C1 segment of cervical spinal cord (tissue), 14 donors: ENCODE measurements around the gene CFAP65.

Source experiments
- DNase-seq, 14 donors: peaks; one replicate each; lab custom pipeline; 2025; lab: John Stamatoyannopoulos, UW

The CFAP65 gene

GRCh38 chr2:219009294-219009693 is 32.0 kb downstream of the CFAP65 start:
- no peak for DNase-seq

DNA sequence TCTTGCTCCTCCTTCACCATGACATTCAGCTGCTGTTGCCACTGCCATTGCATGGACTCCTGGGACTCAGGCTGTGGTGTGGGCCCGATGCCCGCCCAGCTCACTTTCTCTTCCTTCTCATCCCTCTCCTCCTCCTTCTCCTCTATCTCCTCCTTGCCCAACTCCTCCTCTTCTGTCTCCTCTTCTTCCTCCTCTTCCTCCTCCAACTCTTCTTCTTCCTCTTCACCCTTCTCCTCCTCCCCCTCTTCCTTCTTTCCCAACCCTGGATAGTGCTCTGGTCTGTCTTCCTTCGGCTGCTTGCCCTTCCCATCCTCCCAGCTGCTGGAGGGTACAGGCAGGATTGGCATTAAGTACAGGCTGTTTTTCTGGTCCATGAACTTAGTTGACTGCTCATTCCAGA is 37.3 kb downstream of the CFAP65 start:
- DNase-seq: no peak

DNA sequence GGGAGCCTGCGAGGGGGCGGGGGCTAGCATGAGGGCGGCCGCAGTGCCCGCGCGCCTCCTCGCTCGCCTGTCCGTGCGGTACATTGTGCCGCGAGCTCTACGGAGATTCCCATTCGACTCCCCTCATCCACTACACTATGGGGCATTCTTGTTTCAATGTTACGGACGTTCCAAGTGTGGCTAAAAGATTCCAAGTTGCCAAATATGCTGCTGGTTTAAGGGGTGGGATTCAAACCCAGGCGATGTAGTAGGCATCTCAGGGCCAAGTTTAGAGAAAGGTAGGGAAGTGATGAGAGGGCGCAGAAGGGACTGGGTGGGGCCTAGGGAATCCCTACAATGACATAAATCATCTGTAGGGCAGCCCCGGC is 38.1 kb downstream of the CFAP65 start:
- no peak for DNase-seq

DNA sequence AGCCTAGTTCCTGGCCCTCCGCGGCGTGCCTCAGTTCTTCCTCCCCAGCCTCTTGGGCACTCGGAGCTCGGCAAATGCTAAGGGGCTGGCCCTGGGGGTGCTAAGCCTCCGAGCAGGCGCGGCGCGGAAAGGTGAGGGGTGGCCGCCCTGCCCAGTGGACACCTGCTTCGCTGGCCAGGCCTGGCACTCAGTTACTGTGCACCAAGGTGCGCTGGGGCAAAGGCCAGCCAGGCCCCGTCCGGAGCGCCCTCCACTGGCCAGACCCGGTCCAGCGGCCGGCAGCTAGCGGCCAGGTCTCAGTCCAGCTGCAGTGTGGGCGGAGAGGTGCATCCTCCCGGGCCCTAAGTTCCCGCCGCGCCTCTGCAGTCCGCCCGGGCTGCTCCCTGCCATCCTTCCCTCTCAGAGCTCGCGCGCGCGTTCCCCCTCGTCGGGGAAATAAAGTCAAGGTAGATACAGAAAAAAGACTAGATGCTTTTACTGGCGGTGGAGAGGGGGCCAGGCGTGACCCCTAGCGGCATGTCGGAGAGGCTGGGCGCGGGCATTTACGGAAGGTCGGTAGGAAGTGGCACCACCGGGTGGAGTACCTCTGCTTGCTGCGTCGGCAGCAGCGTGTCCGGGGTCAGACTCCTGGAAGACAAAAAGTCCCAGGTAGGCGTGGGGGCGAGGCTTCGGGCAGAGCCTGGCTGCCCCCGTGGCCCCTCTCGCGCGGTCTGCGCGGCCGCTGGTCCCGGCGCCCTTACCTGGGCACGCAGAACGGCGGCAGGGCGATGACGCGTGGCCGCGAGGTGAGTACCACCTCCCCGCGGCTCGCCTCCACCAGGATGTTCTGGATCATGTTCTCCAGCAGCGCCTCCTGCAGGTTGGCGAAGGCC is 38.7 kb downstream of the CFAP65 start:
- no peak for DNase-seq

GRCh38 chr2:219001577-219002394 is 39.5 kb downstream of the CFAP65 start:
- no peak for DNase-seq

- DNase-seq: no peak
These were observed 40.2 kb downstream of the CFAP65 start for GRCh38 chr2:219001100-219001576.

GRCh38 chr2:219000569-219000960 is 40.8 kb downstream of the CFAP65 start:
- no peak for DNase-seq

- no peak for DNase-seq
These were observed 41.3 kb downstream of the CFAP65 start for GRCh38 chr2:218999881-219000568.

DNA sequence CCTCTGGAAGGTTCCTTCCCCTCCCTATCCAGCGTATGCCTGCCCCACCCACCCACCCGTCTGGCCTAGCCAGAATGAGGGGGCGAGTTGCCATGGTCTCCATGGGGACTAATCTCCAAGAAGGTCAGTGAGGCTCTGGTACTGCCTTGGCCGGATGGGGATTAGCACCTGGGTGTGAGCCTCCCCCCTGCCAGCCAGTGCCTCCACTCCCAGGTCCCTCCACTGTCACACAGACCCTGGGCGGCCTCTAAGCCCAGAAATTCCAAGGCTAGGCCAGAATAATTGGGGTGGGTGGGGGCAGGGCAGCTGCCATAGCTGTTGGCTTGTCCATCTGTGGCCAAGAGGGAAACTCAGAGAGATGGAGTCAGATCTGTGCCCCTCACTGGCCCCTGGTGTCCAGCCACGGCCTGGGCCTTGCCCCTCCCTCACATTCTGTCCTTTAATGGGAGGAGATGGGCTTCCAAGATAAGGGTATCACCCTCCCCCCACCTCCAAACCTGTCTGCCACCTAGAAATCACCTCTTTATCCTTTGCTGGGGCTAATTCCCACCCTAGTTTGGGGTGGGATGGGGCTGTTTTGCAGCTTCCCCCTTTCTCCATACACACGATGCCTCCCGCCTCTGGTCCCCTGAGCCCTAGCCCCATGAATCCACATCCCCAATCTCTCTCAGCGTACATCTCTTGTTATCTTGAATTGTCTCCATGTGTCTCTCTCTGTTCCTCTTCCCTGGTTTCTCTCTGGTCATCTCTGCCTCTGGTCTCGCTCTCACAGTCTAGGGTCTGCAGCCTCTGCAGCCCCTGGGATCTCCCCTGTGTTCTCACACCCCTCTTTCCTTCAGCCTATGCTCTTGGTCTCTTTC is 42.1 kb downstream of the CFAP65 start:
- DNase-seq: no peak

- DNase-seq: no peak
These were observed 42.8 kb downstream of the CFAP65 start for GRCh38 chr2:218998414-218999002.

GRCh38 chr2:218997731-218998130 is 43.6 kb downstream of the CFAP65 start:
- DNase-seq: no peak

- DNase-seq: no peak
These were observed 44.4 kb downstream of the CFAP65 start for GRCh38 chr2:218996937-218997336.

DNA sequence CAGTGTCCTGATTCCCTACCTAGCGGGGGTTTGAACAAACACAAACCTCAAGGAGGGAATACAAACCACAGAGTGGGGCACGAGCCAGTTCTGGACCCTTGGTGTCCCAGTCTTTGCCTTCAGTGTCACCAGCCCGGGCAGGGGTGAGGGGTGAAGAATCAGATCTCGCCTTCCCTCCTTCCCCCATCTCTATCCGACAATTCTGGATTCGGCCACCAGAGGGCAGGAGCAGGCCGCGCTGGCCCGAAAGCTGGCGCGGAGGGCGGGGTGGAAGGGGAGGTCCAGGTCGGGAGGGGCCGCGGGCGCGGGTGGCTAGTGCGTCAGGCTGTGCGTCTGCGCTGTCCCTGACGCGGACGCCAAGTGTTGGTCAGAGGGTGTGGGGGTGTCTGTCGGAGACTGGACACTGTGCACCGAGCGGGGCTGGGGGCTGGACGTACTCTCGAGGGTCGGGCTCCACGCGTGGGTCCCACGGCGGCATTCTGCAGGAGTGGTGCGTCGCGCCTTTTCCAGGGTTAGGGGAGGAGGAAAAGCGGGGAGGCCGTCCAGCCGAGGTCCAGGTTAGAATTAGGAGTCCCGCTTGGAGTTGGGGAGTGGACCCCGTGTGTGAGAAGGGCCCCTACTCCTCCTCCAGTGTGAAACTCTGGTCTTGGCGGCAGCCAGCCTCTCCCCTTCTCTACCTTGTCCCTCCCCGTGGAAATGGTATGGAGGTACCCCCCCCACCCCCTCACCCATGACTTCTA is 45.2 kb downstream of the CFAP65 start:
- DNase-seq: peak; percentile 13 to 86 (median 65)

GRCh38 chr2:218995561-218995960 is 45.8 kb downstream of the CFAP65 start:
- no peak for DNase-seq

DNA sequence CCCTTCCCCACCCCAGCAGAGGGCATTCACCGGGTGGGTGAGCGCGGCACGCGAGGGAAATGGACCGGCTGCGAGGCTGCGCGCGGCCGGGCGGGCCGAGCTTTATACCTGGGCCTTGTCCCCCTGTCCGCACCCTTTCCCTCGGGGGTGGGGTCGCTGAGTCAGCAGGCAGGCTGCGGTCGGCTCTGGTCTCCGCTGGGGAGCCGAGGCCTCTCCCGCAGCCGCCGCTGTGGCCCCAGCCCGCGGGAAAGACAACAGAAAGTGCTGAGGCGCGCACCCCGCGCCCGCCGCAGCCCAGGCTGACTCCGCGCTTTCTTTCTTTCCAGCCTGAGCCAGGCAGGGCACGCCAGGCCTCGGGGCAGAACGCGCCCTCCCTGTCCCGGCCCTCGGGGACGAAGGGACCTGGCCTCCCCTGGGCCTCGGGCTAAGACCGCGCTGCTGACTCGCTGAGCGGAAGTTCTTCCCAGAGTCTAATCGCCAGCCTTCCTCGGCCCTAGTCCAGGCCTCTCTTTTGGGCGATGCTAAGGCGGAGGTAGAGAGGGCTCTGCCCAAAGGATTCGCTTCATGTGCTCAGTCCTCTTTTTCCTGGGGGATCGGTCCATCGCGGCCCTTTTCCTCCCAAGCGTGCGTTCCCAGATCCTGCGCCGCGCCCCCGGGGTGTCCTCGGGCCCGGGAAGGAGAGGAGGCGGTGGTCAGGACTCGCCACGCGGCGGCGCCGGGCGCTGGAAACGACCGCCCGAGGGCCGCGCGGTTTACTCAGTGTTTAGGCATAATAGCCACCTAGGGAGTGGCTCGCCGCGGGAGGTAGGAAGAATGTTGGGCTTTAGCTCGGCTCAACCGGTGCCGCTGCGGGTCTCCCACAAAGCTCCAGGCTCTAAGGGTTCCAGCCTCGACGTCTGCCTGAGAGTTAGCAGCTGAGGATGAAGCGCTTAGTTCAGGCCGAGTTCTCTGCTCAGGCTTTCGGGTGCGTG is 47.7 kb downstream of the CFAP65 start, which contains the start of gene CRYBA2:
TSS of gene CRYBA2 (minus strand) at position 78 of the 971 bp plus-strand sequence. CDS start 246 bp downstream, outside the sequence.
- no peak for DNase-seq

- no peak for DNase-seq
These were observed 48.5 kb downstream of the CFAP65 start for GRCh38 chr2:218992703-218993344.

DNA sequence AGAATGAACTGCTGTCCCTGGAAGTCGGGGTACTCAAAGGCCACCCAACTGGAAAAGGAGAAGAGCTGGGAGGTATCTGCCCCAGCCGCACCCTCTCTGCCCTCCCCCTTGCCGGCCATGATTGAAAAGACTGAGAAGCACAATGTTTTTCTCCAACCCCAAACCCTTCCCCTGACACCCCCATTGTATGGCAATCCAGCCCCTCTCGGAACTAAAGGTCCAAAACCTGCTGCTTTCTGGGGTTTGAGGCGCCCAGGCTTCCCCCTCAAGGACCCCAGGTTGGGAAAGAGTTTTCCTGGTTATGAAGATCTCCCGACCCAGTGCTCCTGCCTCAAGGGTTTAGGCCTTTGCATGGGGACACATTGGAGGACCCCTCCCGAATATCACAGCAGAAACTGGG is 49.1 kb downstream of the CFAP65 start:
- no peak for DNase-seq

- no peak for DNase-seq
These were observed 49.6 kb downstream of the CFAP65 start for GRCh38 chr2:218991674-218992168.
